Stimulated activated naive CD8-positive, alpha-beta T cell treated with anti-CD3 and anti-CD28 coated beads, Interleukin-15, Interleukin-2, amounts not matched to agents 100 U/mL and 50 U/mL, for 24 hours (primary cell): ENCODE data around the gene VPS13C.

Source experiments
- ATAC-seq: fragments of 150-1000 bp; cut with Tn5 transposase; one replicate; pipeline ENCODE4 v1.10.0; 2021
- DNase-seq: peaks from one replicate; pipeline ENCODE4 v3.0.0; 2021

Gene VPS13C

GRCh38 chr15:62060113-62060895 lies at the start of gene VPS13C:
Gene VPS13C, minus strand, starts transcription at chr15:62060447. Its CDS starts 73 bp downstream, at chr15:62060374.
- DNase-seq (peak; percentile 92), ATAC-seq (peak; percentile 95)

GRCh38 chr15:62109437-62109836 lies 49.2 kb upstream of the VPS13C start:
- DNase-seq (no peak), ATAC-seq (no peak)

GRCh38 chr15:62108411-62108810 lies 48.2 kb upstream of the VPS13C start:
- ATAC-seq: no peak
- DNase-seq: no peak

- no peak for DNase-seq
- no peak for ATAC-seq
Measured at GRCh38 chr15:62107571-62108121, 47.4 kb upstream of the VPS13C start.

- DNase-seq: no peak
- ATAC-seq: no peak
Measured at GRCh38 chr15:62106096-62106495, 45.8 kb upstream of the VPS13C start.

GRCh38 chr15:62105266-62105665 lies 45.0 kb upstream of the VPS13C start:
- no peak for DNase-seq
- no peak for ATAC-seq

GRCh38 chr15:62104846-62105245 lies 44.6 kb upstream of the VPS13C start:
- ATAC-seq: no peak
- DNase-seq: no peak

GRCh38 chr15:62104401-62104800 lies 44.2 kb upstream of the VPS13C start:
- no peak for DNase-seq
- ATAC-seq: no peak

- no peak for ATAC-seq
Measured at GRCh38 chr15:62103431-62103830, 43.2 kb upstream of the VPS13C start.

GRCh38 chr15:62099094-62099601 lies 38.9 kb upstream of the VPS13C start:
- ATAC-seq: no peak
- no peak for DNase-seq

More at GRCh38 chr15:62103431-62103830, 43.2 kb upstream of the VPS13C start:
- DNase-seq: no peak

- ATAC-seq (peak; percentile 36), DNase-seq (no peak)
Measured at GRCh38 chr15:62094388-62094787, 34.1 kb upstream of the VPS13C start.

GRCh38 chr15:62093809-62094208 lies 33.6 kb upstream of the VPS13C start:
- ATAC-seq (no peak), DNase-seq (no peak)

- ATAC-seq: no peak
- no peak for DNase-seq
Measured at GRCh38 chr15:62090988-62091387, 30.7 kb upstream of the VPS13C start.

GRCh38 chr15:62089616-62090015 lies 29.4 kb upstream of the VPS13C start:
- ATAC-seq: no peak
- DNase-seq: no peak

- DNase-seq (no peak), ATAC-seq (no peak)
Measured at GRCh38 chr15:62088353-62088693, 28.1 kb upstream of the VPS13C start.

GRCh38 chr15:62087671-62088352 lies 27.6 kb upstream of the VPS13C start:
- DNase-seq: no peak
- no peak for ATAC-seq

- DNase-seq (no peak), ATAC-seq (no peak)
Measured at GRCh38 chr15:62085740-62086139, 25.5 kb upstream of the VPS13C start.

GRCh38 chr15:62083194-62084154 lies 23.2 kb upstream of the VPS13C start:
- ATAC-seq (no peak), DNase-seq (no peak)

GRCh38 chr15:62079594-62079993 lies 19.3 kb upstream of the VPS13C start:
- DNase-seq (no peak), ATAC-seq (no peak)

GRCh38 chr15:62075595-62076277 lies 15.5 kb upstream of the VPS13C start:
- ATAC-seq: no peak
- DNase-seq: no peak

GRCh38 chr15:62071711-62072308 lies 11.6 kb upstream of the VPS13C start:
- ATAC-seq: no peak
- no peak for DNase-seq
